Stimulated activated CD8-positive, alpha-beta memory T cell treated with anti-CD3 and anti-CD28 coated beads, Interleukin-7, amount 100 ng/mL, for 1 hour (primary cell): ENCODE results near the gene FHL2.

Experiments used
- DNase-seq, 2 donors: peaks; one replicate each; pipeline ENCODE4 v3.0.0-alpha.2; 2020; ENCODE audit warnings: low read depth in 2 of 2

Gene FHL2

DNA sequence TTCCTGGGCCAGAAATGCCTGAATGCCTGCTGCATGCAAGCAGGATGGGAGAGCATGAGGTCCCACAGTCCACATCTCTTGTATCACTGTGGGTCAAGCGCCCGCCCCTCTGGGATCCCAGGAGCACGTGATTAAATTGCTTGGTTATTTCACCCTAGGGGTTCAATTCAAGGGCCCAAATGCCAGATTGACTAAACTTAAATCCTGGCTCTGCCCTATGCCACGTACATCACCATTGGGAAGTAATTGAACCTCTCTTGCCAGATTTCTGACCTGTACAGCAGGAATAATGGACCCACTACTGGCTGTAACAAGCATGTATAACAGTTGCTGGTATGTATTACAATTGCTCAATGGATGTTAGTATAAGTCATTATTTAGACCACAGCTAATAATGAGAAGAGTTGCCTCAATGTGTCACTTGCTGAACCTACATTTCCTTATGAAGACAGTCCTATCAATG lies 19.9 kb downstream of the FHL2 start:
- DNase-seq = no peak

DNA sequence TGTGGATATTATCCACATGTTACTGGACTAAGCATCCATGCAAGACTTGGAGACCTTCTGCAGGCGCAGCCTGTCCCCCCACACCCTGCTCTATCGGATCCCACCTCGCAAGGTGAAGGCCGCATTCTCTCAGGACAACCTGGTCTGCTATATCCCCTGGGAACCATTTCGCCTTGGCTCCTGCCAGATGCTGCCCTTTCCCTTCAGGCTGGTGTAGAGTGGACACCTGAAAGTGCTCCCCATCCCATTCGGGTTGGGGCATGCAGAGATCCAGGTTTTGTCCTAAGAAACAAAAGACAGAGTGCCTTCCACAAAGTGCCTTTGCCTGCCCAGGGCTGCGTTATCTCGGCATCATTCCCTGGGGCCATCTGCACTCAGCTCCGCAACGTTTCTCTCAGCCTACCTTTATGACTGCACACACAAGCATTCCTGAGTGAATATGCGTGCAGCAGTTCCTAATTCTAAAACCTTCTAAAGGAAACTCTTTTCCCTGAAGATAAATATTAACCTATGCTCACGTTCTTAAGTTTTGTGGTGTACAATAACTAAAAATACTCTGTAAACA lies 20.5 kb downstream of the FHL2 start:
- no peak for DNase-seq

DNA sequence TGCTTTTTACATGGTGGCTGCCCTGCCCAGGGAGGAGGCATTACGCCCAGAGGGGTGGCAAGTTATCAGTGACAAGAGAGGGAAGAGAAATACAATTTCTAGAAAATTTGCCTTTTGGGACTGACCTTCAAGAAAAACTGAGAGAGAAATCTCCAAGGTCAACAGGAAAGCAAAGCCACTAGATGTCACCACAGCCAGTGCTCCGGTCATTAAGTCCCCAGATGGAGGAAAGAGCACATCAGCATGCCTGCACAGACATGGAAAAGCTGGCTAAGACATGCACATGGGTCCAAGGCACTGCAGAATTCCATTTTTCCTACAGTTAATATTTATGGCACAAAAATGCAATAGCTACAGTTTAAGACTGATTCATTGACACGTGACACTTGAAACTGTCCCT lies 21.0 kb downstream of the FHL2 start:
- DNase-seq = no peak

DNA sequence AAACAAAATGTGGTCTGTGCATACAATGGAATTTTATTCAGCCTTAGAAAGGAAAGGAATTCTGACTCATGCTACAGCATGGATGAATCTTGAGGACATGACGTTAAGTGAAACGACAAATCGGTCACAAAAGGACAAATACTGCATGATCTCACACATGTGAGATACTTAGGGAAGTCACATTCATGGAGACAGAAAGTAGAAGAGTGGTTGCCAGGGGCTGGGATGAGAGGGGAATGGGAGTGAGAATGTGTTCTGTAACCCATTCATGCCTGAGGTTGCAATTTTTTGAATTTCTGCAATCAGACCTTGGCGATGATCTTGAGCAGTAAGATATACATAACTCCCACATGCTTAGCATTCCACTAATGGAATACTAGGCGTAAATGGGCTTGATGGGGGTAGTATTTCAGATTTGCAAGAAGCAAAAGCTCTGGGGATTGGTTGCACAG lies 22.0 kb downstream of the FHL2 start:
- DNase-seq = no peak

DNA sequence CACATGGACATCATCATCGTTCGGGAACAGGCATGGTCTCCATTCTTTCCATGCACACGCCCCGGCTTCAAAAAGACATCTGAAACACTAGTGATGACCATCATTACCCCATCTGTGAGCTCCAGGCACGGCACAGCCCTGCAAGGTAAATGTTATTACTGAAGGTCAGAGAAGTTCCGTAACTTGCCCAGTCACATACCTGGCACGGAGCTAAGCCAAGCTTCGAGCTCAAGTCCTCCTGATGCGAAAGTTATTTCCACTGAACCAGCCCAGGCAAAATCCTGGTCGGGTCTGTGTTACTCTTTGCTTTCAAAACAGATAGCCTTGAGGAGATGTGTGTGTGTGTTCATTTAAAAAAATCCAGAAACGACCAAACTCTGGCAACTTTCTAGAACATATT lies 22.8 kb downstream of the FHL2 start:
- no peak for DNase-seq

DNA sequence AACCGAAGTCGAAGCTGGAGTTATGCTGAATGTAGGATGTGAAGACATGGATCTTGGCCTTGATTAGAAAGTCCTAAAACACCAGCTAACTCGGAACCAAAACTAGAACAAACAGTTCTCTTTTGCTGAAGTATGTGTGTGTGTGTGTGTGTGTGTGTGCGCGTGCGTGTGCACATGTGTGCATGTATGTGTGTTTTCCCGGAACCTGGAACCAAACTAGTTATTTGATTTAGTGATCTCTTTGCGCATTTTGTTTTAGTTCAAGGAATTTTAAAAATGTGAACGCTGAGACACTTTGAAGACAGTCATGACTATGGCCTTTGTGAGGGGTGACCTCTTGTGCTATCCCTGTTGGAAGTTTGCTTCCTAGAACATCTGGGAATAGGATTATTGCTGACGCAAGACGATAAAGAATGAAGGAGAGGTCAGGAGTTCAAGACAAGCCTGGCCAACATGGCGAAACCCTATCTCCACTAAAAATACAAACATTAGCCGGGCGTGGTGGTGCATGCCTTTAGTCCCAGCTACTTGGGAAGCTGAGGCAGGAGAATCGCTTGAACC lies 23.8 kb downstream of the FHL2 start:
- DNase-seq = no peak

DNA sequence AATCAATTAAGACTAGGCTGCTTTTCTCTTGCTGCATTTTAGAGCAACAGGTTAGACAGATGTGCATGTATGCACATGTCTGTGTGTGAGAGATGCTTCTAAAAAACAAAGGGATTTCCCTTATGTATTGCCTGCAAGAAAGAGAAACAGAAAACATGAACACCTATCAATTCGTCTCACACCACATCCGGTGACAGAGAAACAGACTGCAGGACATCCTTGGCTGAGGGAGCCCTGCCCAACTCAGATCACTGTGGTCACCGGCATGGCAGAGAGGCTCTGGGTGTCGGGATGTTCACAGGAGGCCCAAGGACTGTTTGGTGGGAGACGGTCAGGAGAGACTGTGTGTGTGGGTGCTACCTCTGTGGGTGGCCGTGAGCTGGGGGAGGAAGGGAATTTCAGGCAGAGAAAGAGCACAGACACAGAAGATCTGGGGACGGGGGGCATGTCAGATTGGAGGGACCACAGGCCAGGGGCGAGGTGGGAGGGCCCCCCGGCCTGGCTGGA lies 24.9 kb downstream of the FHL2 start:
- DNase-seq = no peak

DNA sequence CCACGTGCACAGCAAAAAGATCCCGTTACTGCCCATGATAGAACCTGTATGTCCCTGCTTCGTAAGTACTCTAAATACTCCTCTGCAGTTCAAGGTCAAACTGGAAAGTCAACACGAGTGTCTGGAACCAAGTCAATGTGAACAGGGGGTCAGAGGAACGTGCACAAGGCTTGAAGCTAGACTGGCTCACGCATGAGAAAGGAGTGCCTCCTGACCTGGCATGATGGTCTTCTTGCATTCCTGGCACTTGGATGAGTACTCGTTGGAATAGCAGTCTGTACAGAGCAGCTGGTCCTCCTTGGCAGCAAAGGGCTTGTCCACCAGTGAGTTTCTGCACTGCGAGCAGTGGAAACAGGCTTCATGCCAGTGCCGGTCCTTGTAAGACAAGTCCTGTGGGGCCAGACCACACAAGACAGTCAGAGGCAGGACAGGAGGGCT lies 25.5 kb downstream of the FHL2 start:
- DNase-seq = no peak

DNA sequence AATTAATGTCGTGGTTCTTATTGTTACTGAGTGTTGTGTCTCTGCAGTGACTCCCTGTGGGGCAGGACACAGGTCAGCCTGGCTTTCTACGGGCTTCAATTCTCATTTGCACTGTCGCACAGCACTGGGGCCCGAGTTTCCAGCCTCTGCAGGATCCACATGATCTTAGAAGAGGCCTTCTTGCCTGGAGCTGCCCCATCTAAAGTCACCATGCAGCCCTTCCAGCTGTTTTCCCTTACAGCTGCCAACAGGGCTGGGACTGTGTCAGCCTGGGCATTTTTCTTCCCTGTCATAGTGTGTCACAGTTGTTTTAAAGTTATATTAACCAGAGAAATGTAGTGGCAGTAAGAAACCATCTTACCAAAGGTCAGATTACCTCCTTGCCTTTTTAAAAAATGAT lies 27.0 kb downstream of the FHL2 start:
- DNase-seq = no peak

DNA sequence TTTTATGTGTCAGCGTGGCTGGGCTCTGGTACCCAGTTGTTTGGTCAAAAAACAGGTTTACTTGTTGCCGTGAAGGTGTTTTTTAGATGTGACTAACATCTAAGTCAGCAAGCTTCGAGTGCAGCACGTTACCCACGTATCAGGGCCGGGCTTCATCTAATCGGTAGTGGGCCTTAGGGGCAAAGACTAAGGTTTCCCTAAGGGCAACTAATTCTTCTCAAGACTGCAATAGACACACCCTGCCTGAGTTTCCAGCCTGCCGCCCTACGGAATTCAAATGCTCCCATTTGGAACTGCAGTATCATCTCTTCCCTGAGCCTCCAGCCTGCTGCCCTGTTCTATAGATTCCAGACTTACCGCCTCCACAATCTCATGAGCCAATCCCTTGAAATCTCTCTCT lies 27.7 kb downstream of the FHL2 start:
- no peak for DNase-seq

DNA sequence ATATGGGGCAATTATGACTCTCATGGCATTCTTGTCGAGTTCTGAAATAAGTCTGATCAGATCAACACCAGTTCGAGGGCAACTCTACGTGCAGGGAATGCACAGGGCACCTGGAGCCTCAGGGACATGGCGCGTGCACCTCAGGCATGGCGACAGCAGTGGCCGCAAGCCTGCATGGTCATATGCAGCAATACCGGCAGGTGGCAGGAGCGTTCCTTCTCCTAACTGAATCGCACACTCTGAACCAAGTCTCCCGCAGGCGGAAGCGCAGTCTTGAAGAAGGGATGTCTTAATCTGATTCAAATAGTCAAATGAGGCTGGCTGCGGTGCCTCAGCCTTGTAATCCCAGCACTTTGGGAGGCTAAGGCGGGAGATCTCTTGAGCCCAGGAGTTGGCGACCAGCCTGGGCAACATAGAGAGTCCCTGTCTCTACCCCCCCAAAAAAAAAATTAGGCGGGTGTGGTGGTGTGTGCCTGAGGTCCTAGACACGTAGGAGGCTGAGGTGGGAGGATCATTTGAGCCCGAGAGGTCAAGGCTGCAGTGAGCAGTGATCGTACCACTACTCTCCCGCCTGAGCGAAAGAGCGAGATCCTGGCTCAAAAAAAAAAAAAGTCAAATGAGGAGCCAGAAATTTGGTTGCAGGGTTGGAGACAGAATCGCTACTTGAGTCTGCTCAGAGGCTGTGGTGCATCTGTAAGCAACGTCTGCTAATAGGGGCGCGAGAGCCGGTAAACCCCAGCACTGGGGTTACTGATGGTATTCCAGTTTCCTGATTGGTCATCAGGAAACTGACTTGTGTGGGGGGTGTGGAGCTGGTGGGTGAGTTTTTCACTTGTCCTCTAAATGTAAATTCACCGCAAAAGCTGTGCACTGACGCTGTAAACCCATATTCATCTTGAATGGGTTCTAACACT lies 28.8 kb downstream of the FHL2 start:
- DNase-seq = peak; percentile 58 to 75

DNA sequence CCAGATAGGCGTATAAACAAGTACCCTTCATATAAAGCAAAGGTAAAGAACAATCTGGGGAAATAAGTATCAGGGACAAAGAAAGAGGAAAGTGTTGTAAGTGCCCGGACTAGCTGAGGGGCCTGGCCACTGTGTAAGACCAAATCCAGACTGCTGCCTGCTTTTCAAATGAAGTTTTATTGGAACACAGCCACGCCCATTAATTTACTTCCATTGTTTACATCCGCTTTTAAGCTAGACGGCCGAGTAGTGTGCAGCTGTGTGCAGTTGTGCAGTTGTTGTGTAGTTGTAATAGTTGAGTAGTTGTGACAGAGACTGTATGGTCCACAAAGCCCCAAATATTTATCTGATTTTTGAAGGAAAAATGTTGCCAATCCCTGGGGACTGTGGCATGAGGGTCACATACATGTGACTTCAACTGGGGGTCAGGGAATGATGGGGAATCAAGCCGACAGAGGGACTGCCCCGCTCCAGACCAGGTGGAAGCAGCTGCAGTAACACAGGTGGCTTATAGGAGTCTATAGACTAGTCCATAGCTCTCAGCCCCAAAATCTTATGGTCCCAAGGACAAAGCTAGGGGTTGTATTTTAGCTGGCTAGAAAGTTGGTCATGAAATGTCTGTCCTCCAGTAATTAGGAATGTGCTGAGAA lies 30.0 kb downstream of the FHL2 start:
- DNase-seq = no peak

DNA sequence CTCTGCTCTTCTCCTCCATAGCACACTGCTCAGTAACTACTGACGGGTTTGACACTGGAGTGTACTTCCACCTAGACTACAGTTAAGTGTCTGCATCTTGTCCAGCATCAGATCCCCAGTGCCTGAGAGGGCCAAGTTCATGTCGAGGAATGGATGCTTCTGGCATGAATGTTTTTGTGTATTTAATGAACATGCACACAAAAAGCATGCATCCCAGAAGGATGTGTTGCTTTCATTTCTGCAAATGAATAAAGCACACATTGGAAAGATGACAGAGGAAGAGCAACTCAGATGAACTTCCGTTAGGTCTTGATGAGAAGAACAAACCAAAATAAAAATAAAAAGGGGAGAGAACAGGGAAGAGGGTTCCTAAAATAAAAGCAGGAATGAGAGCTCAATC lies 33.6 kb downstream of the FHL2 start:
- DNase-seq = no peak

DNA sequence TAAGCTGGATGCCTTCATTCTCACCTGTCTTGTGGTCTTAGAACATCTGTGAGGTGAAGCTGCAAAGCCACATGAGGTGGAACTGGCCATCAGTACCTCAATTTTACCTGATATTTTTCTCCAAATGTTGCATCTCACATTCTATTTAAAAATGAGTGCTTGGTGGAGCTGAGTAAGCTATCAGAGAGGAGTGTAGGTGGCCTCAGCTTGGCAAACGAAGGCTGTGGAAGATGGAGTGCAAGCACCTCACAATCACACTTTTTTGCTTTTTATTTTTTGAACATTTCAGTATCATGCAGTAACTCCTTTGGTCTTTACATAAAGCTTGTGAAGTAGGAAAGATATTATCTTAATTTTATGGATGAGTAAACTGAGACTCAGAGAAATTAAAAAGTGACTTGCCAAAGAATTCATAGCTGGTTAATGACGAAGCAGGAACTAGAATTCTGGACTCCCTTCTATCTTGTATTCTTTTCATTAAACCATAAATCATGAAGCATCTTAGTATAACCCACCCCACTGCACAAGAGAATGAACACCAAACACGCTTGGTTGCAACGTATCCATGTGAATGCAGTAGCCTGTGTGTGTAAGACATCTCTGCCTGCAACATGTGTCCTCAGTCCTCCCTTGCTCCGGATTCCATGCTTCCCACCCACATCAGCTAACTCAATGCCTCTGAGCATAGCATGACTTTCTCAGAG lies 34.3 kb downstream of the FHL2 start:
- DNase-seq = no peak

DNA sequence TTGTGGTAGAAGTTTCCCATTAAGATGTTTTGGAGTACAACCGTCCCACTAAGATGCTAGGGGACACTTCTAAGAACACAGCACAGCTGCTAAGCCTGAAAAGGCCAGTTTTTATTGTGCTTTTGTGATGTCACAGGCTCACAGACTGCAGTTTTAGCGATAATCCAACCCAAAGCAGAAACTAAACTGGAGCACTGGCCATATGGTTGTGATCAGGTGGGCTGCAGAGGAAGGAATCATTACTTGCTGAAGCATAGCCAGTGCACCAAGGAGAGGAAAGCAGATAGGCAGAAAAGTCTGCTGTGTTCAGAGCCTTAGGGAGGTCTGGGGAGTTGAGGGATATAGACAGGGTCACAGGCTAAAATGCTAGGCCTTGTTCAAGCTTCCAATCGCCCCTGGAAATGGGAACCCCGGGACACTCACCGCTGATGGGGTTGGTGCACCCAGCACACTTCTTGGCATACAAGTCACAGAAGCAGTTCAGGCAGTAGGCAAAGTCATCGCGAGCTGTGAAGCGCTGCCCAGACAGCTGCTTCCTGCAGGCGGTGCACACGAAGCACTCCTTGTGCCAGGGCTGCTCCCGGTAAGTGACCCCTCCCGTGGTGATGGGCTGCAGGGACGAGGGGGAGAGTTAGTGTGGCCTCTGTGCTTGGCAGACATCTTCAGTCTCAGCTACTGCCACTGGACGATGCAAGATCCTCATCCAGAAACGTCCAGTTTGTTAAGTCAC lies 35.8 kb downstream of the FHL2 start:
- DNase-seq = no peak

DNA sequence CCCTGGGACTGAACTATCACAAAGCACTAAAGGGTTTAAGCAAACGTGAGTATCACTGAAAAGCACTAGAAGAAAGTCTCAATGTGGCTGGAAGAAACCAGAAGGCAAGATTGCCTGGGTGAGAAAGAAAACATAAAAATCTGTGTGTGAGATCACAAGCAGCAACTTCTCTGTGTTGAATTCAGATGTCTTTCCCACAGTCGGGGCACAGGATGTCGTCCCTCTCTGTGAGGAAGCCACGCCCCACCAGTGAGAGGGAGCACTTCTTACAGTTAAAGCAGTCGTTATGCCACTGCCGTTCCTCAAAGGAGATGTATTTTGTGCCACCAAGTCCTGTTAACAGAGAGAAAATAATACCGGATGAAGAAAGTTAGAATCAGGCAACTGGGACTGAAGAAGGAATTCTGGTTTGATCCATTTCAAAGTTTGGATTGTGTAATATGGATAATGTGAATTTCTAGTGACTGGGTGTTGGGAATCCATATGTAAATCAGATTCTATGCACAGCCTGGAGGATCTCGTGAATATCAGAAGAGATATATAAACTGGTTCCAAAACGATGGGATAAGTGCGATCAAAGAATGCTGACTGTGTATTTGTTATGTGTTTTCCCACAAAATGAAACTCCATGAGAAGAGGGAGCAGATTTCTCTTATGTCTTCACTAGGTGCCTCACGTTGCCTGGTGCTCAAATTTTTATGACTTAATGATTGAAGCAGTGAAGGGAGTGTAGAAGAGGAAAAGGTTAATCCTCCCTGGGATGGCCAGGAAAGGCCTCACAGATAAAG lies 37.6 kb downstream of the FHL2 start:
- DNase-seq = no peak

DNA sequence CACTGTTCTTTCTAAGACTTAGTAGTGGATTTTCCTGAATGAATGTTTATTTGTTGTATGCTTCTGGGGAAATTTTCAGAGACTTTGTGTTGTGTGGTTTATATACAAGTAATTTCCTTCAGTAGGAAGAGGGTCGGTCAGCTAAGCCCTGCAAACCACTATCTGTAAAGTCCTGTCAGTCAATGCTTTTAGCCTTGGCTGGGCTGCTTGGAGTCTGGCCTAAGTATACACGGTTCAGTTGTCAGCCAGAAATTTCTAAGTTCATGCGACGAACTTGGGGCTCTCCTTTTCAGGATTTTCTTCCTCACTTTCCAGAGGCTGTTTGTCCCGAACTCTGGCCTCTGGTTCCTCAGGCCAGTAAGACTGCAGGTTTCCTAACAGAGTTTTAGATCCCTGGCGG lies 40.3 kb downstream of the FHL2 start:
- no peak for DNase-seq

DNA sequence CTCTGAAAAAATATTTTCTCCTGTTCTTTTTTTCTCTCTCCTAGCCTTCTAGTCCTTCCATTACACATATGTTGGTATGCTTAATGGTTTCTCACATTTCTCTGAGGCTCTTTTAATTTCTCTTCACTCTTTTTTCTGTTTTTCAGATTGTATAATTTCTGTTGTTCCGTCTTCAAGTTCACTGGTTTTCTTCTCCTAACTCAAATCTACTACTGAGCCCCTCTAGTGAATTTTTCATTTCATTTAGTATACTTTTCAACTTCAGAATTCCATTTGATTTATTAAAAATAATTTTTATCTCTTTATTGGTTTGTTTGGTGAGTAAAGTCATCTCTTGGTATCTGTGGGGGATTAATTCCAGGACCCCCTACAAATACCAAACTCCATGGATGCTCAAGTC lies 41.7 kb downstream of the FHL2 start:
- no peak for DNase-seq

DNA sequence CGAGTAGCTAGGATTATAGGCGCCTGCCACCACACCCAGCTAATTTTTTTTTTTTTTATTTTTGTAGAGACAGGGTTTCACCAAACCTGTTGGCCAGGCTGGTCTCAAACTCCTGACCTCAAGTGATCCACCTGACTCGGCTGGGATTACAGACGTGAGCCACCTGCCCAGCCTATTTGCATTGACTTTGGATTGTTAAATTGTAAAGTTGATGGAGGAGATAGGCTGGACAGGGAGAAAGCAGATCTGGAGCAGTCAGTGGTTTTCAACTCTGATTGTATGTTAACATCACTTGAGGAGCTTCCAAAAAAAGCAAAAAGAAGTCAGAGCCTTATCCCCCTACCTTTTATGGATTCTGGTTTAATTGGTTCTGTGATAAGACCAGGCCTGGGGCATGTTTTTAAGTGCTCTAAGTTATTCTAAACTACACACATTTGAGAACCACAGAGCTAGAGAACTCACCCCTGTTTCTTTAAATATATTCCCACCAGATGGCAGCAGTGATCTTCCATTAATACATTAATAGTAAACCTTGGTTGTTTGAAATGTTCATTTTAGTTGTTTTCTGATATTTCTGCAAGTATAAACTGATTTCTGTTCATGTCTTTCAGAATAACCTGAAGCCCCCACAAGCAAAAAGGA lies 54.0 kb downstream of the FHL2 start:
- DNase-seq = no peak

DNA sequence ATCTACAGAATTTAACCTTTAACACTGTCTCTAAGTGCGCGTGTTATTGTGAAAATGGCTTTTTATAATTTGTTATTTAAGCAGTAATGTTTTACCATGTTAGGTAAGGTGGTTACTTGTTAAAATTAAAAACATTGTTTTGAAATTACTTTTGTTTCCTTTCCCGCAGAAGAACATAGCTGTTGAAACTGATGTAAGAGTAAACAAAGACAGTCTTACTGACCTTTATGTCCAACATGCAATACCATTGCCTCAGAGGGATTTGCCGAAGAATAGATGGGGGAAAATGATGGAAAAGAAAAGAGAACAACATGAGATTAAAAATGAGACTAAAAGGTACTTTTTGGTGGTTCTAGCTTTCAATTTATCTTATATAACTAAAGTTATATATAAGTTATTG lies 59.4 kb downstream of the FHL2 start:
- no peak for DNase-seq
